KMS-11 (cell line): ENCODE results near the gene ADCY7.

Experiments
- H2AFZ ChIP-seq: fragments of 200-600 bp; sonication (generic); 2 replicates; pipeline ENCODE4 v1.6.1; 2016; ENCODE audit warnings: antibody characterized with exemption, mixed run types, low read depth
- H3K27ac ChIP-seq: fragments of 200-600 bp; sonication (generic); 2 replicates; pipeline ENCODE4 v1.6.1; 2016; ENCODE audit warnings: mild to moderate bottlenecking, mixed run types
- H3K27me3 ChIP-seq: fragments of 200-600 bp; sonication (generic); 2 replicates; pipeline ENCODE4 v1.6.1; 2017; ENCODE audit warnings: mild to moderate bottlenecking, low read depth, mixed run types, moderate library complexity; ENCODE audit not compliant: insufficient read depth
- H3K36me3 ChIP-seq: fragments of 200-600 bp; sonication (generic); 2 replicates; pipeline ENCODE4 v1.6.1; 2017; ENCODE audit warnings: mild to moderate bottlenecking, mixed run types; ENCODE audit not compliant: insufficient read depth
- H3K4me1 ChIP-seq: fragments of 200-600 bp; sonication (generic); 2 replicates; pipeline ENCODE4 v1.6.1; 2016; ENCODE audit warnings: mild to moderate bottlenecking, low read depth, mixed run types; ENCODE audit not compliant: poor library complexity, severe bottlenecking
- H3K4me2 ChIP-seq: fragments of 200-600 bp; sonication (generic); 2 replicates; pipeline ENCODE4 v1.7.0; 2016; ENCODE audit warnings: mild to moderate bottlenecking, mixed run types
- H3K4me3 ChIP-seq: fragments of 200-600 bp; sonication (generic); IDR thresholded peaks from 2 replicates; pipeline ENCODE4 v1.6.1; 2017; ENCODE audit warnings: low read depth, low read length, mixed read lengths; ENCODE audit not compliant: insufficient read depth
- H3K79me2 ChIP-seq: fragments of 200-600 bp; sonication (generic); 2 replicates; pipeline ENCODE4 v1.6.1; 2016; ENCODE audit warnings: low read depth, mixed run types; ENCODE audit not compliant: insufficient read depth
- H3K9ac ChIP-seq: fragments of 200-600 bp; sonication (generic); 2 replicates; pipeline ENCODE4 v1.6.1; 2016; ENCODE audit warnings: mild to moderate bottlenecking, mixed run types
- H4K20me1 ChIP-seq: fragments of 200-600 bp; sonication (generic); 2 replicates; pipeline ENCODE4 v1.6.1; 2016; ENCODE audit warnings: mild to moderate bottlenecking, mixed run types; ENCODE audit not compliant: insufficient read depth
- CTCF ChIP-seq: fragments of 200-600 bp; sonication (generic); conservative IDR thresholded peaks from 2 replicates; pipeline ENCODE4 v1.6.1; 2017; ENCODE audit warnings: low read depth, mild to moderate bottlenecking, antibody characterized with exemption, low read length, moderate library complexity, mixed read lengths

The ADCY7 gene

DNA sequence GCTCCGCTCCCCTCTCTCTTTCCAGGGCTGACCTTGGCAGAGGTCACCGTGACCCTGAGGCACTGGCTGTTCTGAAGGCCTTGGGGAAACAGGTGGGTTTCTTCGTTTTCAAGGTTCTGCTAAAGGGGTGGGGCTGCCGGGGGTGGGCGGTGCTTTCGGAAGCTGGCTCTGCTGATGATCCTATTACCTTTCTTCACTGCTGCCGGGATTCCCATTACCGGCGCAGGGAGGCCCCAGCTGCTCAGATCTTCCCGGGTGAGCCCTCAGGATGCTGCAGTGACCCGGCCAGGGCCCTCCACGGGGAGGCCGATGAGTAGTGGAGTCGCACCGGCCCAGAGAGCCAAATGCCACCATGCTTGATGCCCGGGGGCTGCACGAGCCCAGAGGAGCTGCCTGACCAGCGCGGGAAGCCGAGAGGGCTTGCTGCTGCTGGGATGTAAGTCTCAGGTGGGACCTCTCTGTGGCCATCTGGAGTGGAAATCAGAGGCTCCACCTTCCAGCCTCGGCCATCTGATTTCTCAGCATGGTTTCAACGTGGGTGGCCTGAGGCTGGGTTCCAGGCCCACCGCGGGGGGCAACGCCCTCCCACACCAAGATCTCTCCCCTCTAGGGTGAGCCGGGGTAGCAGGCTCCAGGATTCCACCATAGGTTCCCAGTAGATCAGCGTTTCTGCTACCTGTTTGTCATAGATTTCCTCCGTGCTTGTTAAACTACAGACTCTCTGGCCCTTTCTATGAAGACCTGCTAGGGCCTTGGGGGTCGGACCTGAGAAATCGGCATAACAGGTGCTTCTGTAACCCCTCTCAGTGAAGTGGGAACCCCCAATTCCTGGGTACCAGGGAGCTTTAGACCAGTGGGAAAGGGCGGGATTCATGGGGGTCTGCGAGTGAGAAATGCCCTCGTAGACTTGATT is 21.6 kb upstream of the ADCY7 start:
- Histone ChIP-seq H3K9ac (peak overlapping the region; percentile 67; the same call in 1 of the 2 replicates), H3K4me2 (peak overlapping the region; percentile 79), H3K79me2 (no peaks in the 10 kb centered on the region), H3K4me1 (peaks cover 8% of the 10 kb centered on the region), H3K36me3 (no peaks in the 10 kb centered on the region), H3K27me3 (no peaks in the 10 kb centered on the region), H3K27ac (no peak overlapping the region), H3K4me3 (no peak overlapping the region), H4K20me1 (no peaks in the 10 kb centered on the region), H2AFZ (peak overlapping the region; percentile 98)
- no peak for TF ChIP-seq CTCF

DNA sequence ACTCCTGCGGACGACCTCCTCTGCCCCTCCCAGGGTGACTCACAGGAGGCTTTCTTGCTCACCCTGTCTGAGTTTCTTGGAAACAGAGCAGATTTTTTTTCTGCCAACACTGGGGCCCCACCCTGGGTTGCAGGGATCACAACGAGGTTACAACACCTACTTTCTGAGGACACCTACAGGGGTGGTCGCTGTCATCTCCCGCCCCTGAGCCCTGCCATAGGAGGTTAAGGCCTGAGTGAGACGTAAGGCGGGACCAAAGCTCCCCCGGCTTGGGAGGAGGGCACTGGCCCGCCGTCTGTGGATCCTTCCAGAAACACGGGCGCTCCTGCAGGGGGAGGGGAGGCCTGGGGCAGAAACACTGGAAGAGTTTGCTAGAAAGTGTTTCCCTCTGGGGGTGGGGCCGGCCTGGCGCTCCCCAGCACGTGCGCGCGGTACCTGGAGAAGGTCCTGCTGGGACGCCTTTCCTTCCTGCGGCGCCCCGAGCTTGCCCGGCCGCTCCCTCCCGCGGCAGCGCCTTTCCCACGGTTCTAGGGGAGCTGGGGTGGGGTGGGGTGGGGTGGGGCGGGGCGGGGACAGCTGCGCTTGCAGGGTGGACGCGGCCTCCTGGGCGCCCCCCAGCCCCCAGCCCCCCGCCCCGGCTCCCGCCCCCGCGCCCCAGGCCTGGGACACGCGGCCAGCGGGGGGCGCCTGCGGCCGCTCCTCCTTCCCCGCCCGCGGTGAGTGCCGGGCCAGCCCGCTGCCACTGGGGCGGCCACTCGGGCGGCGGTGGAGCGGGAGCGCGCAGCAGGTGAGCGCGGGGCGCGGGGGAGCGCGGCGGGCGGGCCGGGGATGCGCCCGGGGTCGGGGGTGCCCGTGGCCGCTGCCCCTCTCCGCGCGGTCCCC is 20.7 kb upstream of the ADCY7 start:
- Histone ChIP-seq H3K27ac (no peak overlapping the region), H3K4me2 (peak overlapping the region; percentile 79)

GRCh38 chr16:50246299-50247122 is 19.8 kb upstream of the ADCY7 start:
- Histone ChIP-seq H3K36me3 (no peaks in the 10 kb centered on the region), H3K4me3 (no peak overlapping the region), H3K27me3 (no peaks in the 10 kb centered on the region), H3K4me2 (peak overlapping the region; percentile 50), H3K4me1 (peaks cover 8% of the 10 kb centered on the region), H3K9ac (peak overlapping the region; percentile 38; the same call in 1 of the 2 replicates), H4K20me1 (no peaks in the 10 kb centered on the region), H3K27ac (no peak overlapping the region), H2AFZ (peak overlapping the region; percentile 87), H3K79me2 (no peaks in the 10 kb centered on the region)
- no peak for TF ChIP-seq CTCF

More for the DNA sequence above, 20.7 kb upstream of the ADCY7 start:
- Histone ChIP-seq H3K4me3 (no peak overlapping the region), H4K20me1 (no peaks in the 10 kb centered on the region), H3K4me1 (peaks cover 8% of the 10 kb centered on the region), H3K27me3 (no peaks in the 10 kb centered on the region), H3K36me3 (no peaks in the 10 kb centered on the region), H2AFZ (peak overlapping the region; percentile 98), H3K79me2 (no peaks in the 10 kb centered on the region), H3K9ac (peak overlapping the region; percentile 67; the same call in 1 of the 2 replicates)
- no peak for TF ChIP-seq CTCF
